IMR-90 (cell line): ENCODE results near the gene TBATA. TPM values are rescaled to one million over a fixed set of nuclear protein-coding genes. Genes with fewer than 3 reads are reported as not detected.
"Not testable (repeated sequence)": the region's sequence is repeated elsewhere in the genome, so short reads cannot be mapped to it uniquely, and the experiment has no call there.

Experiments used
- ATAC-seq: fragments of 200-7000 bp; cut with Tn5 transposase; 2 replicates; pipeline ENCODE4 v1.9.1; 2020; ENCODE audit warnings: low read depth, mild to moderate bottlenecking, moderate library complexity
- BruUV-seq: library from RNA; stranded (reverse); fragments of 400-500 nt; replicated peaks from 2 replicates; lab custom pipeline; 2021; lab: Mats Ljungman, UMichigan
- CTCF ChIA-PET: fragments of 300-600 bp; formaldehyde crosslinking; extraction: SDS; loops from one replicate; lab custom pipeline; 2021; ENCODE audit warnings: antibody characterized with exemption; lab: Yijun Ruan, JAX
- POLR2A ChIA-PET: fragments of 300-600 bp; sonication (Branson Sonifier 250); formaldehyde crosslinking; loops from one replicate; lab custom pipeline; 2022; ENCODE audit warnings: antibody characterized with exemption; ENCODE audit not compliant: unreplicated experiment; lab: Charles Lee
- DNase-seq: peaks from one replicate; pipeline ENCODE4 v3.0.0; 2013
- H2AFZ ChIP-seq: replicated peaks from 2 replicates; pipeline ENCODE3; 2013; ENCODE audit warnings: low read length, mild to moderate bottlenecking; ENCODE audit not compliant: poor library complexity
- H2AK5ac ChIP-seq: 2 replicates; pipeline ENCODE4 v1.6.1; 2013; ENCODE audit warnings: low read depth, low read length, inconsistent platforms
- H2AK9ac ChIP-seq: replicated peaks from 2 replicates; pipeline ENCODE3; 2013; ENCODE audit warnings: mild to moderate bottlenecking, low read depth, low read length, moderate library complexity; ENCODE audit not compliant: poor library complexity
- H2BK120ac ChIP-seq: 2 replicates; pipeline ENCODE4 v1.6.1; 2013; ENCODE audit warnings: low read depth, low read length, inconsistent platforms
- H2BK15ac ChIP-seq: 3 replicates; pipeline ENCODE4 v1.6.1; 2013; ENCODE audit warnings: low read depth, low read length, inconsistent platforms
- H2BK20ac ChIP-seq: 2 replicates; pipeline ENCODE4 v1.6.1; 2013; ENCODE audit warnings: low read depth, mild to moderate bottlenecking, inconsistent platforms, low read length, moderate library complexity
- H2BK5ac ChIP-seq: 2 replicates; pipeline ENCODE4 v1.6.1; 2013; ENCODE audit warnings: mild to moderate bottlenecking, low read depth, low read length, inconsistent platforms; ENCODE audit not compliant: poor library complexity, severe bottlenecking
- H3K14ac ChIP-seq: replicated peaks from 2 replicates; pipeline ENCODE4 v1.6.1; 2013; ENCODE audit warnings: low read depth, low read length, inconsistent platforms
- H3K18ac ChIP-seq: 2 replicates; pipeline ENCODE4 v1.6.1; 2013; ENCODE audit warnings: low read depth, low read length, control low read depth
- H3K23ac ChIP-seq: 2 replicates; pipeline ENCODE4 v1.6.1; 2013; ENCODE audit warnings: low read depth, low read length, inconsistent platforms
- H3K27ac ChIP-seq: 2 replicates; pipeline ENCODE4 v1.5.1; 2013; ENCODE audit warnings: mild to moderate bottlenecking, control low read depth, low read length; ENCODE audit not compliant: insufficient read depth
- H3K27me3 ChIP-seq: 2 replicates; pipeline ENCODE4 v1.6.1; 2013; ENCODE audit warnings: low read length; ENCODE audit not compliant: control insufficient read depth, insufficient read depth
- H3K36me3 ChIP-seq: 2 replicates; pipeline ENCODE4 v1.6.1; 2013; ENCODE audit warnings: low read length, mixed read lengths; ENCODE audit not compliant: control insufficient read depth, insufficient read depth
- H3K4ac ChIP-seq: 2 replicates; pipeline ENCODE4 v1.6.1; 2013; ENCODE audit warnings: low read depth, low read length, inconsistent platforms
- H3K4me1 ChIP-seq: 2 replicates; pipeline ENCODE4 v1.6.1; 2013; ENCODE audit warnings: low read length, mixed read lengths; ENCODE audit not compliant: control insufficient read depth, insufficient read depth
- H3K4me2 ChIP-seq: 2 replicates; pipeline ENCODE4 v1.6.1; 2013; ENCODE audit warnings: low read depth, mild to moderate bottlenecking, control low read depth, low read length, moderate library complexity
- H3K4me3 ChIP-seq: 2 replicates; pipeline ENCODE4 v1.5.1; 2013; ENCODE audit warnings: low read depth, mild to moderate bottlenecking, control low read depth, low read length, moderate library complexity; ENCODE audit not compliant: insufficient read depth
- H3K56ac ChIP-seq: 2 replicates; pipeline ENCODE4 v1.6.1; 2013; ENCODE audit warnings: low read length, inconsistent platforms; ENCODE audit not compliant: insufficient read depth; ENCODE audit errors: extremely low read depth
- H3K79me1 ChIP-seq, 2 experiments: 2 replicates each; pipeline ENCODE4 v1.6.1; 2013; ENCODE audit warnings: low read length in 2 of 2, inconsistent platforms in 1 of 2, low read depth in 1 of 2
- H3K9ac ChIP-seq: 2 replicates; pipeline ENCODE4 v1.6.1; 2013; ENCODE audit warnings: low read depth, low read length, control low read depth
- H3K9me1 ChIP-seq: 2 replicates; pipeline ENCODE4 v1.6.1; 2013; ENCODE audit warnings: low read length, inconsistent platforms; ENCODE audit not compliant: insufficient read depth
- H3K9me3 ChIP-seq: 2 replicates; pipeline ENCODE4 v1.6.1; 2013; ENCODE audit warnings: low read length; ENCODE audit not compliant: control insufficient read depth, insufficient read depth
- H4K20me1 ChIP-seq: 2 replicates; pipeline ENCODE4 v1.6.1; 2013; ENCODE audit warnings: low read length, inconsistent platforms; ENCODE audit not compliant: insufficient read depth
- H4K5ac ChIP-seq: 2 replicates; pipeline ENCODE4 v1.6.1; 2013; ENCODE audit warnings: mild to moderate bottlenecking, low read depth, low read length, control low read depth
- H4K8ac ChIP-seq, 2 experiments: 2 replicates each; pipeline ENCODE4 v1.6.1; 2013; ENCODE audit warnings: low read depth in 2 of 2, low read length in 2 of 2, control low read depth in 1 of 2, inconsistent platforms in 1 of 2
- H4K91ac ChIP-seq: 2 replicates; pipeline ENCODE4 v1.6.1; 2013; ENCODE audit warnings: low read depth, low read length, inconsistent platforms; ENCODE audit not compliant: insufficient read depth
- WGBS, 2 experiments: methylation state at CpG; one replicate each; pipeline versions ENCODE4 v1.1.5 to v1.1.7; 2013; ENCODE audit warnings: missing lambda C conversion rate in 2 of 2; ENCODE audit not compliant: insufficient read length in 1 of 2; ENCODE audit errors: extremely low coverage in 2 of 2; 5-methylcytosine and 5-hydroxymethylcytosine counted together
- dilution Hi-C: fragments of 300-500 bp; cut with HindIII; formaldehyde crosslinking; loops from one replicate; pipeline ENCODE4 v1.14.3; 2018; ENCODE audit warnings: low sequenced_read_pairs; ENCODE audit not compliant: unreplicated experiment
- in situ Hi-C: fragments of 300-500 bp; cut with MboI; formaldehyde crosslinking; loops from 3 replicates; pipeline ENCODE4 v1.14.3; 2019; ENCODE audit warnings: low sequenced_read_pairs, inconsistent platforms, mixed read lengths
- intact Hi-C: fragments of 100-400 bp; cut with micrococcal nuclease; formaldehyde crosslinking; loops from 2 replicates; pipeline ENCODE4 v1.10.0; 2022
- polyA plus RNA-seq, 3 experiments: library from polyadenylated mRNA; depleted of rRNA; stranded (reverse); fragments of >200 nt; gene quantifications; 2 replicates each; pipeline ENCODE4 v1.2.3, GENCODE V29; 2012; ENCODE audit warnings: low replicate concordance in 1 of 3
- total RNA-seq: library from RNA; depleted of rRNA; stranded (reverse); fragments of >200 nt; gene quantifications from 2 replicates; pipeline ENCODE4 v1.2.3, GENCODE V29; 2012

Gene TBATA
- total and polyA plus RNA-seq, 2 of the 4 experiments (the other 2 are of a cell fraction): not detected

GRCh38 chr10:70768026-70768685, 17.0 kb downstream of the TBATA start:
- H3K9me1 ChIP-seq, H3K36me3 ChIP-seq, H3K56ac ChIP-seq, H3K4me1 ChIP-seq, H3K4me3 ChIP-seq, H2AK5ac ChIP-seq, H3K23ac ChIP-seq, H2BK15ac ChIP-seq, H4K20me1 ChIP-seq, H3K79me1 ChIP-seq, ATAC-seq, H2AK9ac ChIP-seq, DNase-seq, H3K4ac ChIP-seq, H2BK5ac ChIP-seq, dilution Hi-C loops, intact Hi-C loops, H2BK20ac ChIP-seq, H3K27ac ChIP-seq, in situ Hi-C loops, H3K18ac ChIP-seq, H2BK120ac ChIP-seq, H4K91ac ChIP-seq, CTCF ChIA-PET, H3K9me3 ChIP-seq, H3K4me2 ChIP-seq, H4K5ac ChIP-seq, H3K14ac ChIP-seq, H2AFZ ChIP-seq, H4K8ac ChIP-seq, BruUV-seq, H3K9ac ChIP-seq: not testable (repeated sequence)
- POLR2A ChIA-PET: interaction anchor here (0.6 kb wide), 1 partner anchor 14 kb away, joined by 4 read pairs; no protein-coding TSS in a partner anchor
- peaks cover 33% of the 10 kb centered on the region for H3K27me3 ChIP-seq
- no CpG with 5 or more reads among the region's 6 CpGs for WGBS, 2 experiments
